Naive thymus-derived CD8-positive, alpha-beta T cell (primary cell): ENCODE data around the gene ENO4. TPM values are rescaled to one million over a fixed set of nuclear protein-coding genes. Genes with fewer than 3 reads are reported as not detected.

Experiments
- ATAC-seq, 2 donors: fragments of 150-1000 bp; cut with Tn5 transposase in 1 of 2; sonication (Bioruptor Pico), chemical (Tn5 transposase) in 1 of 2; 1 replicate in 1 of 2; 2 replicates in 1 of 2; pipeline ENCODE4 v1.10.0; 2021; ENCODE audit warnings: mild to moderate bottlenecking in 2 of 2, moderate library complexity in 2 of 2
- POLR2A ChIA-PET: fragments of 350-600 bp; sonication (Branson Sonifier 250); formaldehyde crosslinking; loops from one replicate; lab custom pipeline; 2021; ENCODE audit warnings: antibody characterized with exemption; lab: Charles Lee
- DNase-seq, 10 donors: peaks; one replicate each; pipeline versions ENCODE4 v3.0.0 to v3.0.0-alpha.2; 2020 to 2022
- H3K27ac Mint-ChIP-seq, 10 donors: one replicate each; pipeline ENCODE4 v1.8.0; 2020 to 2022; ENCODE audit warnings: mild to moderate bottlenecking in 10 of 10, mixed read lengths in 10 of 10, moderate library complexity in 4 of 10, inconsistent platforms in 1 of 10
- H3K27me3 Mint-ChIP-seq, 5 donors: one replicate each; pipeline ENCODE4 v1.8.0; 2021 to 2022; ENCODE audit warnings: mixed read lengths in 5 of 5
- H3K36me3 Mint-ChIP-seq, 3 donors: one replicate each; pipeline ENCODE4 v1.8.0; 2020 to 2022; ENCODE audit warnings: mixed read lengths in 3 of 3, mild to moderate bottlenecking in 2 of 3, inconsistent platforms in 1 of 3
- H3K4me1 Mint-ChIP-seq, 4 donors: one replicate each; pipeline ENCODE4 v1.8.0; 2021 to 2022; ENCODE audit warnings: mixed read lengths in 4 of 4
- H3K4me3 Mint-ChIP-seq, 10 donors: one replicate each; pipeline ENCODE4 v1.8.0; 2020 to 2022; ENCODE audit warnings: mild to moderate bottlenecking in 10 of 10, mixed read lengths in 10 of 10, moderate library complexity in 6 of 10, inconsistent platforms in 1 of 10
- H3K9me3 Mint-ChIP-seq, 9 donors: one replicate each; pipeline ENCODE4 v1.8.0; 2020 to 2022; ENCODE audit warnings: mixed read lengths in 9 of 9, mild to moderate bottlenecking in 3 of 9, inconsistent platforms in 1 of 9, moderate library complexity in 1 of 9
- polyA plus RNA-seq, 3 donors: library from polyadenylated mRNA; unstranded; fragments of 300-500 nt; fragmentation: Illumina TruSeq; gene quantifications; one replicate each; pipeline ENCODE4 v1.2.3, GENCODE V29; 2021
- total RNA-seq, 8 experiments: library from RNA in 2 of 8; stranded (reverse) in 2 of 8; gene quantifications; one replicate each; pipeline ENCODE4 v1.2.3 and lab custom pipeline; 2021 to 2026

ENO4 gene
- total and polyA plus RNA-seq, 5 experiments from 2014 or later, result not detected

GRCh38 chr10:116835658-116836057, 13.6 kb upstream of the ENO4 start:
- no peaks in the 10 kb centered on the region for H3K9me3 Mint-ChIP-seq
- H3K4me1 Mint-ChIP-seq, result no peaks in the 10 kb centered on the region
- no peaks in the 10 kb centered on the region for H3K36me3 Mint-ChIP-seq
- no peak overlapping the region for H3K4me3 Mint-ChIP-seq
- no peak overlapping the region for H3K27ac Mint-ChIP-seq
- ATAC-seq (no peak), DNase-seq (no peak)
- H3K27me3 Mint-ChIP-seq, result peaks cover 0 to 13% (median 5%) of the 10 kb centered on the region in 5 donors
- POLR2A ChIA-PET, result no interaction called here

GRCh38 chr10:116836083-116836482, 13.2 kb upstream of the ENO4 start:
- H3K27me3 Mint-ChIP-seq, result peaks cover 0 to 10% (median 5%) of the 10 kb centered on the region in 5 donors
- no peak overlapping the region for H3K27ac Mint-ChIP-seq
- no peak overlapping the region for H3K4me3 Mint-ChIP-seq
- ATAC-seq (no peak), DNase-seq (no peak)
- POLR2A ChIA-PET, result no interaction called here
- H3K4me1 Mint-ChIP-seq, result no peaks in the 10 kb centered on the region
- no peaks in the 10 kb centered on the region for H3K9me3 Mint-ChIP-seq
- H3K36me3 Mint-ChIP-seq, result no peaks in the 10 kb centered on the region

GRCh38 chr10:116836902-116837523, 12.3 kb upstream of the ENO4 start:
- H3K4me1 Mint-ChIP-seq, result no peaks in the 10 kb centered on the region
- DNase-seq, result no peak
- no peak overlapping the region for H3K27ac Mint-ChIP-seq
- POLR2A ChIA-PET, result no interaction called here
- H3K4me3 Mint-ChIP-seq, result no peak overlapping the region
- no peaks in the 10 kb centered on the region for H3K9me3 Mint-ChIP-seq
- H3K27me3 Mint-ChIP-seq, result peaks cover 0 to 5% (median 3%) of the 10 kb centered on the region in 5 donors
- ATAC-seq, result no peak
- H3K36me3 Mint-ChIP-seq, result no peaks in the 10 kb centered on the region

GRCh38 chr10:116838143-116838725, 11.1 kb upstream of the ENO4 start:
- Mint-ChIP-seq H3K27me3 (peaks cover 0 to 7% (median 3%) of the 10 kb centered on the region in 5 donors), H3K36me3 (no peaks in the 10 kb centered on the region), H3K9me3 (no peaks in the 10 kb centered on the region), H3K4me3 (no peak overlapping the region), H3K27ac (no peak overlapping the region), H3K4me1 (no peaks in the 10 kb centered on the region)
- POLR2A ChIA-PET, result no interaction called here
- DNase-seq (no peak), ATAC-seq (no peak)

- Mint-ChIP-seq H3K4me3 (no peak overlapping the region), H3K9me3 (no peaks in the 10 kb centered on the region), H3K4me1 (no peaks in the 10 kb centered on the region), H3K27me3 (peaks cover 5 to 11% (median 6%) of the 10 kb centered on the region in 5 donors), H3K27ac (no peak overlapping the region), H3K36me3 (no peaks in the 10 kb centered on the region)
- ATAC-seq (no peak), DNase-seq (no peak)
- POLR2A ChIA-PET, result no interaction called here
These were observed 8.8 kb upstream of the ENO4 start for GRCh38 chr10:116840389-116841075.

GRCh38 chr10:116845823-116846222, 3.5 kb upstream of the ENO4 start:
- Mint-ChIP-seq H3K27ac (no peak overlapping the region), H3K4me1 (peaks cover 3 to 13% (median 11%) of the 10 kb centered on the region in 4 donors)

GRCh38 chr10:116848032-116848943, 1.0 kb upstream of the ENO4 start:
- Mint-ChIP-seq H3K4me3 (peak overlapping the region in 5 of 10 donors; percentile 20 to 54 (median 22)), H3K36me3 (no peaks in the 10 kb centered on the region), H3K27ac (no peak overlapping the region), H3K27me3 (peaks cover 50 to 66% (median 54%) of the 10 kb centered on the region in 5 donors), H3K4me1 (peaks cover 3 to 13% (median 11%) of the 10 kb centered on the region in 4 donors), H3K9me3 (peaks cover 0 to 3% (median 0%) of the 10 kb centered on the region in 9 donors)
- POLR2A ChIA-PET, result no interaction called here
- ATAC-seq (no peak), DNase-seq (no peak)

More at GRCh38 chr10:116845823-116846222, 3.5 kb upstream of the ENO4 start:
- Mint-ChIP-seq H3K27me3 (peaks cover 40 to 50% (median 42%) of the 10 kb centered on the region in 5 donors), H3K36me3 (no peaks in the 10 kb centered on the region), H3K9me3 (peaks cover 0 to 3% (median 0%) of the 10 kb centered on the region in 9 donors), H3K4me3 (no peak overlapping the region)
- DNase-seq (no peak), ATAC-seq (no peak)
- POLR2A ChIA-PET, result no interaction called here

- H3K36me3 Mint-ChIP-seq, result no peaks in the 10 kb centered on the region
- ATAC-seq, result no peak
- POLR2A ChIA-PET, result no interaction called here
- H3K4me3 Mint-ChIP-seq, result peak overlapping the region in 3 of 10 donors; percentile 20 to 46 (median 22)
- peaks cover 3 to 13% (median 11%) of the 10 kb centered on the region in 4 donors for H3K4me1 Mint-ChIP-seq
- H3K27ac Mint-ChIP-seq, result no peak overlapping the region
- DNase-seq, result no peak
- peaks cover 0 to 3% (median 0%) of the 10 kb centered on the region in 9 donors for H3K9me3 Mint-ChIP-seq
- H3K27me3 Mint-ChIP-seq, result peaks cover 51 to 66% (median 55%) of the 10 kb centered on the region in 5 donors
These were observed 403 bp upstream of the ENO4 start for GRCh38 chr10:116848944-116849247.

GRCh38 chr10:116850058-116850611, 836 bp downstream of the ENO4 start:
- peaks cover 3 to 13% (median 11%) of the 10 kb centered on the region in 4 donors for H3K4me1 Mint-ChIP-seq
- H3K27me3 Mint-ChIP-seq, result peaks cover 49 to 64% (median 57%) of the 10 kb centered on the region in 5 donors
- peak overlapping the region in 4 of 10 donors; percentile 8 to 41 (median 36) for H3K4me3 Mint-ChIP-seq
- peaks cover 0 to 3% (median 0%) of the 10 kb centered on the region in 9 donors for H3K9me3 Mint-ChIP-seq
- no peak for DNase-seq
- POLR2A ChIA-PET, result no interaction called here
- ATAC-seq, result no peak
- H3K27ac Mint-ChIP-seq, result no peak overlapping the region
- no peaks in the 10 kb centered on the region for H3K36me3 Mint-ChIP-seq

GRCh38 chr10:116852246-116852645, 2.9 kb downstream of the ENO4 start:
- Mint-ChIP-seq H3K9me3 (peaks cover 0 to 9% (median 2%) of the 10 kb centered on the region in 9 donors), H3K27me3 (peaks cover 35 to 47% (median 46%) of the 10 kb centered on the region in 5 donors), H3K27ac (no peak overlapping the region), H3K36me3 (no peaks in the 10 kb centered on the region), H3K4me1 (peaks cover 3 to 13% (median 11%) of the 10 kb centered on the region in 4 donors), H3K4me3 (no peak overlapping the region)
- POLR2A ChIA-PET, result no interaction called here
- ATAC-seq (no peak), DNase-seq (no peak)

- ATAC-seq (no peak), DNase-seq (no peak)
- H3K36me3 Mint-ChIP-seq, result peaks cover 0 to 6% (median 0%) of the 10 kb centered on the region in 3 donors
- H3K4me1 Mint-ChIP-seq, result peaks cover 0 to 7% (median 7%) of the 10 kb centered on the region in 4 donors
- H3K9me3 Mint-ChIP-seq, result peaks cover 0 to 16% (median 5%) of the 10 kb centered on the region in 9 donors
- POLR2A ChIA-PET, result interaction anchor here (0.7 kb wide), 1 partner anchor 1220 kb away, joined by 3 read pairs; no protein-coding TSS in a partner anchor
- no peak overlapping the region for H3K4me3 Mint-ChIP-seq
- H3K27me3 Mint-ChIP-seq, result peaks cover 25 to 37% (median 36%) of the 10 kb centered on the region in 5 donors
- no peak overlapping the region for H3K27ac Mint-ChIP-seq
These were observed 4.0 kb downstream of the ENO4 start for GRCh38 chr10:116853287-116853686.

GRCh38 chr10:116853701-116854100, 4.4 kb downstream of the ENO4 start:
- no peak for DNase-seq
- Mint-ChIP-seq H3K9me3 (peaks cover 0 to 18% (median 5%) of the 10 kb centered on the region in 9 donors), H3K27me3 (peaks cover 21 to 32% (median 32%) of the 10 kb centered on the region in 5 donors), H3K4me3 (no peak overlapping the region), H3K36me3 (peaks cover 0 to 6% (median 0%) of the 10 kb centered on the region in 3 donors), H3K27ac (no peak overlapping the region), H3K4me1 (peaks cover 0 to 6% (median 3%) of the 10 kb centered on the region in 4 donors)
- POLR2A ChIA-PET, result interaction anchor here (0.7 kb wide), 1 partner anchor 1220 kb away, joined by 3 read pairs; no protein-coding TSS in a partner anchor
- ATAC-seq, result no peak
